ENCODE measurements around the gene MCM10.

GRCh38 chr10:13188593-13188992 lies 27.2 kb downstream of the MCM10 start:
- no peak for TF ChIP-seq CTCF (IDR thresholded peaks at IDR 0.05)
- TF ChIP-seq POLR2A (IDR thresholded peaks at IDR 0.05) = no peak
- no peak for TF ChIP-seq EP300 (IDR thresholded peaks at IDR 0.05; ENCODE audit: low read depth)
